HepG2 (cell line): ENCODE results near the gene PTPN13. TPM values are rescaled to one million over a fixed set of nuclear protein-coding genes. Genes with fewer than 3 reads are reported as not detected.
A peak's percentile ranks its signal among the peaks of the same experiment; 100 is the strongest.

Experiments used
- ATAC-seq: fragments of 200-7000 bp; cut with Tn5 transposase; 3 replicates; pipeline ENCODE4 v1.9.1; 2020; ENCODE audit warnings: mild to moderate bottlenecking, moderate library complexity
- BruUV-seq: library from RNA; stranded (reverse); fragments of 400-500 nt; replicated peaks from 2 replicates; lab custom pipeline; 2021; lab: Mats Ljungman, UMichigan
- CTCF ChIA-PET: fragments of 300-600 bp; formaldehyde crosslinking; extraction: SDS; loops from one replicate; lab custom pipeline; 2021; ENCODE audit warnings: low total read pairs, inconsistent platforms, low intra/inter-chr PET ratio; lab: Yijun Ruan, JAX
- POLR2A ChIA-PET: fragments of 350-600 bp; sonication (Branson Sonifier 250); formaldehyde crosslinking; loops from one replicate; lab custom pipeline; 2020; ENCODE audit warnings: antibody characterized with exemption, inconsistent platforms; lab: Yijun Ruan, JAX
- DNase-seq: peaks from one replicate; pipeline ENCODE4 v3.0.0-alpha.2; 2015; ENCODE audit warnings: low spot score
- FAIRE-seq: peaks from 3 replicates; lab custom pipeline; 2011; peaks lifted over from hg19 to GRCh38; lab: Jason Lieb, UNC
- H2AFZ ChIP-seq: one replicate; pipeline ENCODE4 v1.6.1; 2011; ENCODE audit warnings: low read length, inconsistent platforms
- H3K27ac ChIP-seq: fragments of 300-600 bp; 3 replicates; pipeline ENCODE4 v1.8.0; 2011; ENCODE audit warnings: mixed run types, mild to moderate bottlenecking, mixed read lengths, low read length, inconsistent platforms; ENCODE audit not compliant: insufficient read depth; ENCODE audit errors: extremely low read length
- H3K27me3 ChIP-seq, 2 experiments: fragments of 200-600 bp in 1 of 2; 2 replicates in 1 of 2; 3 replicates in 1 of 2; pipeline versions ENCODE4 v1.6.0 to v1.8.0; 2011; ENCODE audit warnings: low read length in 2 of 2, mild to moderate bottlenecking in 2 of 2, moderate library complexity in 2 of 2, inconsistent platforms in 1 of 2; ENCODE audit not compliant: insufficient read depth in 2 of 2, control insufficient read depth in 1 of 2
- H3K36me3 ChIP-seq, 2 experiments: fragments of 200-600 bp in 1 of 2; replicated peaks in 1 of 2; 2 replicates in 1 of 2; 3 replicates in 1 of 2; pipeline versions ENCODE4 v1.5.1 to v1.8.0; 2011; ENCODE audit warnings: low read length in 2 of 2, inconsistent platforms in 1 of 2; ENCODE audit not compliant: insufficient read depth in 2 of 2, control insufficient read depth in 1 of 2
- H3K4me1 ChIP-seq: 2 replicates; pipeline ENCODE4 v1.5.1; 2012; ENCODE audit warnings: low read length, inconsistent platforms; ENCODE audit not compliant: insufficient read depth
- H3K4me2 ChIP-seq: 2 replicates; pipeline ENCODE4 v1.6.0; 2011; ENCODE audit warnings: low read depth, low read length, inconsistent platforms
- H3K4me3 ChIP-seq, 3 experiments: fragments of 200-600 bp in 1 of 3; sonication (generic), shearing (Covaris generic) in 1 of 3; replicated peaks in 1 of 3; 2 replicates each; pipeline ENCODE4 v1.5.1; 2011 to 2016; ENCODE audit warnings: low read length in 3 of 3, inconsistent platforms in 2 of 3, low read depth in 2 of 3, mild to moderate bottlenecking in 2 of 3, control low read depth in 1 of 3, mixed read lengths in 1 of 3; ENCODE audit not compliant: insufficient read depth in 1 of 3
- H3K79me2 ChIP-seq: one replicate; pipeline ENCODE4 v1.6.1; 2011; ENCODE audit warnings: low read length, inconsistent platforms; ENCODE audit not compliant: insufficient read depth
- H3K9ac ChIP-seq: 2 replicates; pipeline ENCODE4 v1.6.0; 2011; ENCODE audit warnings: mild to moderate bottlenecking, low read depth, low read length, inconsistent platforms; ENCODE audit not compliant: insufficient read depth
- H3K9me3 ChIP-seq: 2 replicates; pipeline ENCODE4 v1.5.1; 2012; ENCODE audit warnings: mild to moderate bottlenecking, low read length
- H4K20me1 ChIP-seq: 2 replicates; pipeline ENCODE4 v1.6.0; 2011; ENCODE audit warnings: inconsistent platforms, mild to moderate bottlenecking, low read length, moderate library complexity; ENCODE audit not compliant: insufficient read depth
- CREB1 ChIP-seq, 2 experiments: fragments of 450-650 bp in 1 of 2; IDR thresholded peaks; 2 replicates each; pipeline ENCODE4 v1.6.1; 2016 to 2017; ENCODE audit warnings: control low read depth in 1 of 2, mild to moderate bottlenecking in 1 of 2, missing compliant biosample characterization in 1 of 2, missing genetic modification characterization in 1 of 2
- MNT ChIP-seq: fragments of 450-650 bp; IDR thresholded peaks from 2 replicates; pipeline ENCODE4 v1.6.1; 2016
- PPARG ChIP-seq: conservative IDR thresholded peaks from 2 replicates; pipeline ENCODE4 v1.6.1; 2016; ENCODE audit warnings: missing biosample characterization, missing genetic modification reagents
- SP2 ChIP-seq: sonication (generic); formaldehyde crosslinking; IDR thresholded peaks from 2 replicates; pipeline ENCODE4 v1.5.1; 2020; ENCODE audit warnings: mild to moderate bottlenecking, missing genetic modification reagents
- ZNF12 ChIP-seq: sonication (generic); formaldehyde crosslinking; IDR thresholded peaks from 2 replicates; pipeline ENCODE4 v1.5.0; 2020; ENCODE audit warnings: missing genetic modification reagents
- ZNF318 ChIP-seq: sonication (generic); formaldehyde crosslinking; IDR thresholded peaks from 2 replicates; pipeline ENCODE4 v1.4.0; 2020; ENCODE audit warnings: mild to moderate bottlenecking, missing genetic modification reagents
- ZNF34 ChIP-seq: sonication (generic); formaldehyde crosslinking; IDR thresholded peaks from 2 replicates; pipeline ENCODE4 v1.4.0; 2020; ENCODE audit warnings: mild to moderate bottlenecking, missing genetic modification reagents, borderline replicate concordance
- ZNF83 ChIP-seq: sonication (generic); formaldehyde crosslinking; IDR thresholded peaks from 2 replicates; pipeline ENCODE4 v1.4.0; 2020; ENCODE audit warnings: missing genetic modification reagents, mild to moderate bottlenecking, borderline replicate concordance
- in situ Hi-C: cut with HindIII; loops from 2 replicates; pipeline ENCODE4 v1.10.0; 2017; ENCODE audit warnings: low pct_unique_long_range_greater_than_20kb; ENCODE audit not compliant: extremely low pct_ligation_motif_present
- intact Hi-C: fragments of 100-400 bp; cut with micrococcal nuclease; formaldehyde crosslinking; loops from one replicate; pipeline ENCODE4 v1.10.0; 2022; ENCODE audit not compliant: unreplicated experiment
- polyA plus RNA-seq, 8 experiments: library from polyadenylated mRNA; depleted of rRNA in 3 of 8; stranded (reverse) in 7 of 8; unstranded in 1 of 8; fragments of >200 nt; fragmentation: Illumina TruSeq in 4 of 8; extraction: Trizol in 4 of 8; gene quantifications; 2 replicates each; pipeline versions ENCODE4 v1.2.1 to v1.2.3, GENCODE V29; 2011 to 2016; ENCODE audit warnings: low read depth in 4 of 8, missing spikeins in 1 of 8, mixed read lengths in 1 of 8; ENCODE audit not compliant: insufficient read depth in 1 of 8
- total RNA-seq, 5 experiments: library from RNA; depleted of rRNA; stranded (reverse); fragments of >200 nt; fragmentation: Illumina TruSeq; extraction: Trizol; gene quantifications; 2 replicates each; pipeline ENCODE4 v1.2.3, GENCODE V29; 2016; ENCODE audit warnings: low read depth in 1 of 5

Gene PTPN13
- total and polyA plus RNA-seq, 2 of the 13 experiments (the other 11 are each of a cell fraction or from before 2014, with no cell fraction given): not detected

DNA sequence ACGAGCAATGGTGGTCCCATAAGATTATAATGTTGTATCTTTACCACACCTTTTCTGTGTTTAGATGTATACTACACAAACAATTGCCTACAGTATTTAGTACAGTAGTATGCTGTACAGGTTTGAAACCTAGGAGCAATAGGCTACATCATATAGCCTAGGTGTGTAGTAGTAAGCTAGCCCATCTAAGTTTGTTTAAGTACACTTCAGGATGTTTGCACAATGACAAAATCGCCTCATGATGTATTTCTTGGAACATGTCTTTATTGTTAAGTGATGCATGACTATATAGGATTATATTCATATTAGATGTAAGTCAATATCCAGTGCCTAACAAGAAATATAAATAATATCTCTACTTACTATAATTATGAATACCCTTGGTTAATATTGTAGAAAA, 150.5 kb downstream of the PTPN13 start (continued):
- TF ChIP-seq MNT (no peak), ZNF12 (CRISPR knock-in tag) (no peak), SP2 (CRISPR knock-in tag) (no peak), ZNF34 (no peak)

DNA sequence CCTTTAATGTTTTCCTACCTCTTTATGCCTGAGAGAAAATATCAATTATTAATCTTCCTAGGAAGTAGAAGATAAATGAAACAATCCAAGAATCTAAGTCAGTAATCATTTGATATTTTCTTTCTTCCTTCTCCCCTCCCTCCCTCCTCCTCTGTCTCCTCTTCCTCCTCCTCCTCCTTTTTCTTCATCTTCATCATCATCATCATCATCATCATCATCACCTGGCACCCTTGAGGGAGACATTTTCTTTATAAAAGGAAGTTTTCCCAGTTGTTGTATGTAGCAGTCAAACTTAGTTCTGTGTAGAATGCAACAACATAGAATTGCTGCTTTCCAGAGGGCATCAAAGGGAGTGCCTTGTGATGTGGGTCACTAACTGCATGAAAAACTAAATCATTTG, 155.0 kb downstream of the PTPN13 start:
- Histone ChIP-seq H3K4me2 (no peak overlapping the region), H3K4me3 (no peak overlapping the region), H3K36me3 (no peaks in the 10 kb centered on the region), H4K20me1 (no peaks in the 10 kb centered on the region), H3K79me2 (no peaks in the 10 kb centered on the region), H3K27ac (no peak overlapping the region), H3K27me3 (no peaks in the 10 kb centered on the region), H2AFZ (no peak overlapping the region), H3K9me3 (no peaks in the 10 kb centered on the region), H3K4me1 (no peaks in the 10 kb centered on the region), H3K9ac (no peak overlapping the region)
- FAIRE-seq (no peak), DNase-seq (no peak), ATAC-seq (no peak)
- in situ Hi-C loops: no loop called here
- BruUV-seq: no TSS peak
- TF ChIP-seq CREB1 (IDR thresholded peaks at IDR 0.05) (peak; percentile 60; the same call in 1 of the 2 replicates), CREB1 (CRISPR knock-in tag; IDR thresholded peaks at IDR 0.05) (no peak), ZNF83 (CRISPR knock-in tag) (no peak), PPARG (CRISPR knock-in tag) (no peak), ZNF318 (CRISPR knock-in tag) (no peak)
- ChIA-PET CTCF (no interaction called here), POLR2A (no interaction called here)
- intact Hi-C loops: no loop called here
